B cell (primary cell): Measurements from ENCODE around the gene GAL3ST2.

Experiments
- CTCF ChIP-seq: fragments of 200-600 bp; IDR thresholded peaks from one replicate; pipeline ENCODE4 v1.8.0; 2022; ENCODE audit warnings: antibody characterized with exemption, mild to moderate bottlenecking
- EZH2 ChIP-seq: IDR thresholded peaks from 2 replicates; pipeline ENCODE4 v1.6.1; 2012; ENCODE audit warnings: borderline replicate concordance, low read depth, mild to moderate bottlenecking, moderate library complexity, low read length; ENCODE audit not compliant: insufficient read depth, poor library complexity, severe bottlenecking

- TF ChIP-seq EZH2 (no peak), CTCF (no peak)
Observed at GRCh38 chr2:241777686-241778627, 1.3 kb downstream of the GAL3ST2 start.
